Hepatocyte (in vitro differentiated cells): ENCODE results near the gene SEZ6. TPM values are rescaled to one million over a fixed set of nuclear protein-coding genes. Genes with fewer than 3 reads are reported as not detected.

Source experiments
- DNase-seq: peaks from one replicate; pipeline ENCODE4 v3.0.0-alpha.2; 2016; ENCODE audit warnings: low spot score
- H2AFZ ChIP-seq: fragments of 200-600 bp; sonication (generic); 2 replicates; pipeline ENCODE4 v1.6.0; 2016; ENCODE audit warnings: antibody characterized with exemption, mild to moderate bottlenecking
- H3K27ac ChIP-seq: fragments of 200-600 bp; sonication (generic); 2 replicates; pipeline ENCODE4 v1.5.1; 2016; ENCODE audit warnings: mild to moderate bottlenecking
- H3K27me3 ChIP-seq: fragments of 200-600 bp; sonication (generic); 2 replicates; pipeline ENCODE4 v1.6.1; 2016
- H3K36me3 ChIP-seq: fragments of 200-600 bp; sonication (generic); replicated peaks from 2 replicates; pipeline ENCODE4 v1.5.1; 2016; ENCODE audit warnings: low read depth; ENCODE audit not compliant: insufficient read depth
- H3K4me1 ChIP-seq: fragments of 200-600 bp; sonication (generic); 2 replicates; pipeline ENCODE4 v1.5.1; 2016; ENCODE audit warnings: mild to moderate bottlenecking, moderate library complexity; ENCODE audit not compliant: insufficient read depth
- H3K4me2 ChIP-seq: fragments of 200-600 bp; sonication (generic); 2 replicates; pipeline ENCODE4 v1.6.0; 2016
- H3K4me3 ChIP-seq: fragments of 200-600 bp; sonication (generic); 2 replicates; pipeline ENCODE4 v1.5.1; 2016; ENCODE audit warnings: mild to moderate bottlenecking
- H3K79me2 ChIP-seq: fragments of 200-600 bp; sonication (generic); 2 replicates; pipeline ENCODE4 v1.6.0; 2017; ENCODE audit warnings: mild to moderate bottlenecking
- H3K9me2 ChIP-seq: fragments of 200-600 bp; sonication (generic); replicated peaks from 2 replicates; pipeline ENCODE4 v1.6.0; 2017; ENCODE audit warnings: mild to moderate bottlenecking; ENCODE audit not compliant: insufficient read depth
- H3K9me3 ChIP-seq: fragments of 200-600 bp; sonication (generic); 2 replicates; pipeline ENCODE4 v1.5.1; 2016; ENCODE audit warnings: low read depth, mild to moderate bottlenecking
- H4K20me1 ChIP-seq: fragments of 200-600 bp; sonication (generic); 2 replicates; pipeline ENCODE4 v1.6.0; 2016; ENCODE audit warnings: mild to moderate bottlenecking; ENCODE audit not compliant: insufficient read depth, poor library complexity, severe bottlenecking
- CTCF ChIP-seq: fragments of 200-600 bp; sonication (generic); IDR thresholded peaks from 2 replicates; pipeline ENCODE4 v1.5.1; 2016; ENCODE audit warnings: antibody characterized with exemption, mild to moderate bottlenecking; ENCODE audit not compliant: poor library complexity
- EZH2 ChIP-seq: fragments of 200-600 bp; sonication (generic); IDR thresholded peaks from 2 replicates; pipeline ENCODE4 v1.6.1; 2016; ENCODE audit warnings: antibody characterized with exemption, mild to moderate bottlenecking, borderline replicate concordance
- EZH2phosphoT487 ChIP-seq: fragments of 200-600 bp; sonication (generic); IDR thresholded peaks from one replicate; pipeline ENCODE4 v1.6.1; 2018; ENCODE audit warnings: antibody characterized with exemption, mild to moderate bottlenecking, low read depth, moderate library complexity; ENCODE audit not compliant: unreplicated experiment, severe bottlenecking
- WGBS: methylation state at CpG from one replicate; pipeline ENCODE4 v1.1.6; 2016; ENCODE audit warnings: low lambda C conversion rate; ENCODE audit errors: missing lambda C conversion rate; 5-methylcytosine and 5-hydroxymethylcytosine counted together
- polyA plus RNA-seq: library from polyadenylated mRNA; unstranded; fragments of >200 nt; fragmentation: Nextera tagmentation; extraction: Ambion mirVana; gene quantifications from 2 replicates; pipeline ENCODE4 v1.2.1, GENCODE V29; 2016
- total RNA-seq: library from RNA; depleted of rRNA; stranded (reverse); fragments of >200 nt; gene quantifications from 2 replicates; pipeline ENCODE4 v1.2.3, GENCODE V29; 2014

SEZ6 gene
- total and polyA plus RNA-seq, 2 experiments from 2014 or later, result 0.81 to 1.2 TPM

DNA sequence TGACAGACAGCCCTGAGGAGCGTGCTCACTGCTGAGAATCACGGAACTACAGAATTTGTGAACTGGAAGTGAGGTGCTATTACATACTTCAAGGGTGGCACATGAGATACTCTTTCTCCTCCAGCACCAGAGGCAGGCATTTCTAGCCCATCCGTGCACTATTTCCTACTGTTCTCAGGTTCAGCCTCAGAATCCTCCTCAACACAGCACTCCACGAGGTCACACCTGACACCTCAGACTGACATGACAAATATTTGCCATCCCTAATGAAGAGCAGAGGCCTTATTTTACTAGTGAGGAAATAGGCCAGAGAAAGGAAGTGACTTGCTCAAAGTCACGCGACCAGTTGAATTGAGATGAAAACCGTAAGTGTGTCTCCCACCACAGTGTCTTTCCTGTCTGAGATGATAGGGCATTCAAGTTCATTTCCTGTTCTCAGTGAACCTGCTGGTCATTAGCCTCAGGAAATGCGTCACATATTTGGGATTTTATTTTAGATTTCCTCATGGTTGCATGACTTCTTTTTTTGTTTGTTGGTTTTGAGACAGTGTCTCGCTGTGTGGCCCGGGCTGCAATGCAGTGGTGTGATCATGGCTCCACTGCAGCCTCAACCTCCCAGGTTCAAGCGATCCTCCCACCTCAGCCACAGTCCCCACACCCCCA is 23.6 kb downstream of the SEZ6 start:
- Histone ChIP-seq H3K27me3 (peaks cover 51% of the 10 kb centered on the region), H3K9me2 (no peaks in the 10 kb centered on the region), H3K27ac (no peak overlapping the region), H4K20me1 (no peaks in the 10 kb centered on the region), H3K4me3 (no peak overlapping the region), H3K36me3 (no peaks in the 10 kb centered on the region), H3K4me2 (no peak overlapping the region), H3K4me1 (peaks cover 16% of the 10 kb centered on the region), H2AFZ (no peak overlapping the region), H3K9me3 (no peaks in the 10 kb centered on the region), H3K79me2 (no peaks in the 10 kb centered on the region)
- TF ChIP-seq EZH2 (no peak), EZH2phosphoT487 (no peak), CTCF (no peak)
- 84% methylated on average over 11 of the region's 11 CpGs for WGBS
- no peak for DNase-seq

DNA sequence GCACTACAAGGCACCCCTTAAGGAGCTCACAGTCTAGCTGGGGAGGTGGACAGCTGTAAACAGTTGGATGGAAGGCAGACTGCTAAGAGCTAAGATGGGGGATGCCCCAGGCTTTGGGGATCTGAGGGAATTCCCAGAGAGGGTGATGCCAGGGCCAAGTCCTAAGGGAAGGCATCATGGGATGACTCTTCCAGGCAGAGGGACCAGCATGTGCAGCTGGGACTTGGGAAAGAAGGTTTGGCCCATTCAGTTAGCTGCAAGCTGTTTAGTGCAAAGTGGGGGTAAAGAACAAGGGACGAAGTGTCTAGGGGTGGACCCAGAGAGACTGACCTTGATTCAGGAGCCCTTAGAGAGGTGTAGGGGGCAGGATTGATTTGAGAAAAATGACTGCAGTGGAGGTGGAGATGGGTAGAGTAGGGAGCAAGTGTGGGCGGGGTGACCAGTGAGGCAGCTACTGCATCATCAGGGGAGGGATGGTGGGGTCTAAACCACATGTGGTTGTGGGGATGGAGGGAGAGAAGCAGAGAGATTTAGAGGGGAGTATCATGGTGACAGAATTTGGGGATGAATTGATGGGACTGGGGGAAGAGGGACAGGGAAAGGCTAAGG is 27.4 kb downstream of the SEZ6 start:
- no peak overlapping the region for H2AFZ ChIP-seq
- H3K27me3 ChIP-seq, result peaks cover 22% of the 10 kb centered on the region
- no peak overlapping the region for H3K4me3 ChIP-seq
- H3K36me3 ChIP-seq, result no peaks in the 10 kb centered on the region
- no peak overlapping the region for H3K4me2 ChIP-seq
- WGBS, result 92% methylated on average over 2 of the region's 2 CpGs
- H4K20me1 ChIP-seq, result no peaks in the 10 kb centered on the region
- no peaks in the 10 kb centered on the region for H3K9me3 ChIP-seq
- no peak for DNase-seq
- H3K4me1 ChIP-seq, result no peaks in the 10 kb centered on the region
- no peaks in the 10 kb centered on the region for H3K9me2 ChIP-seq
- H3K27ac ChIP-seq, result no peak overlapping the region
- no peaks in the 10 kb centered on the region for H3K79me2 ChIP-seq
- TF ChIP-seq EZH2phosphoT487, result no peak
- no peak for TF ChIP-seq EZH2
- no peak for TF ChIP-seq CTCF

DNA sequence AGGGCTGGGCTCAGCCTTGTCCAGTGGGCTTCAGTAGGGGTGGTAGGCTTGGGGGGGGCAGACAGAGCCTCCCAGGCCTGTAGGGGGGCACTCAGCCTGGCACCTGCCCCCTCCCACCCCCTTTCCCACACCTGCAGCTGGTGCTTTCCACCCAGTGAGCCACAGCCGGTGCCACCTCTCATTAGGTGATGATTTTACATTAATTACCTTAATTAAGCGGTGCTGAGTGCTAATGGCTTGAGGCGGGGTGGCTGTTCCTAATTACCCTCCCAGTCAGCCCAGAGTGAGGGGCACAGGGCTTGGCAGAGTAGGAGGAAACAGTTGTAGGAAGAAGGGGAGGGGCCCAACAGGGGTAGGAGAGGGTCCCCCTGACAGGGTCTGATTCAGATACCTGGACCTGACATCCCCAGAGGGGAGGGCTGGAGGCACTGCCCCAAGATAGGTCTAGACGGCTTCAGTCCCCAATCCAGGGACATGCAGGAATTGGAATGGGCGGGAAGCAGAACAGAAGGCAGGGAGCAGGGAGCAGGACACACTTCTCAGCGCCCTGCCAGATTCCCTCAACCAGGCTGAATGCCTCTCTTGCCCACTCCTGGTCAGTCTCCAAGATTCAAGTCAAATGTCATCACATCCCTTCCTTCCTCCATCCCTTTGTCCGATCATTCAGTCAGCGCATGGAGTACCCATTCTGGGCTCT is 28.0 kb downstream of the SEZ6 start:
- 76% methylated on average over 8 of the region's 8 CpGs for WGBS
- H2AFZ ChIP-seq, result no peak overlapping the region

More for the DNA sequence above, 28.0 kb downstream of the SEZ6 start:
- H3K4me1 ChIP-seq, result no peaks in the 10 kb centered on the region
- no peak overlapping the region for H3K4me3 ChIP-seq
- H3K27ac ChIP-seq, result no peak overlapping the region
- H4K20me1 ChIP-seq, result no peaks in the 10 kb centered on the region
- DNase-seq, result no peak
- no peaks in the 10 kb centered on the region for H3K9me2 ChIP-seq
- no peak for TF ChIP-seq EZH2phosphoT487
- no peak for TF ChIP-seq EZH2
- no peak for TF ChIP-seq CTCF
- H3K27me3 ChIP-seq, result peaks cover 17% of the 10 kb centered on the region
- H3K79me2 ChIP-seq, result no peaks in the 10 kb centered on the region
- no peaks in the 10 kb centered on the region for H3K36me3 ChIP-seq
- H3K4me2 ChIP-seq, result no peak overlapping the region
- no peaks in the 10 kb centered on the region for H3K9me3 ChIP-seq
